ENCODE measurements around the gene RMRP.

Gene RMRP

GRCh38 chr9:35675204-35675603 is 17.4 kb upstream of the RMRP start:
- POLR2A ChIA-PET, result interaction anchor here (0.7 to 0.8 kb wide), 2 partner anchors 12 to 14 kb away, joined by 3 read pairs; no protein-coding TSS in a partner anchor
- TF ChIP-seq ZNF585B (tag by site-specific recombination; IDR thresholded peaks at IDR 0.05) (no peak), ZNF426 (tag by site-specific recombination; IDR thresholded peaks at IDR 0.05) (no peak), ZNF510 (tag by site-specific recombination; IDR thresholded peaks at IDR 0.05; ENCODE audit: insufficient replicate concordance) (no peak), ZNF777 (tag by site-specific recombination; IDR thresholded peaks at IDR 0.05; ENCODE audit: borderline replicate concordance) (no peak), ZNF548 (tag by site-specific recombination; IDR thresholded peaks at IDR 0.05) (no peak), ZNF48 (tag by site-specific recombination; IDR thresholded peaks at IDR 0.05) (no peak), ZFP41 (tag by site-specific recombination; IDR thresholded peaks at IDR 0.05; ENCODE audit: borderline replicate concordance) (no peak), ZNF335 (tag by site-specific recombination; conservative IDR thresholded peaks at IDR 0.05) (no peak), ZNF266 (tag by site-specific recombination; IDR thresholded peaks at IDR 0.05; ENCODE audit: low read depth) (no peak), ZNF132 (tag by site-specific recombination; IDR thresholded peaks at IDR 0.05; ENCODE audit: borderline replicate concordance) (no peak), ZSCAN23 (tag by site-specific recombination; IDR thresholded peaks at IDR 0.05) (no peak), ZBTB1 (tag by site-specific recombination; IDR thresholded peaks at IDR 0.05) (no peak)
- TF ChIP-seq, protein P1, sequence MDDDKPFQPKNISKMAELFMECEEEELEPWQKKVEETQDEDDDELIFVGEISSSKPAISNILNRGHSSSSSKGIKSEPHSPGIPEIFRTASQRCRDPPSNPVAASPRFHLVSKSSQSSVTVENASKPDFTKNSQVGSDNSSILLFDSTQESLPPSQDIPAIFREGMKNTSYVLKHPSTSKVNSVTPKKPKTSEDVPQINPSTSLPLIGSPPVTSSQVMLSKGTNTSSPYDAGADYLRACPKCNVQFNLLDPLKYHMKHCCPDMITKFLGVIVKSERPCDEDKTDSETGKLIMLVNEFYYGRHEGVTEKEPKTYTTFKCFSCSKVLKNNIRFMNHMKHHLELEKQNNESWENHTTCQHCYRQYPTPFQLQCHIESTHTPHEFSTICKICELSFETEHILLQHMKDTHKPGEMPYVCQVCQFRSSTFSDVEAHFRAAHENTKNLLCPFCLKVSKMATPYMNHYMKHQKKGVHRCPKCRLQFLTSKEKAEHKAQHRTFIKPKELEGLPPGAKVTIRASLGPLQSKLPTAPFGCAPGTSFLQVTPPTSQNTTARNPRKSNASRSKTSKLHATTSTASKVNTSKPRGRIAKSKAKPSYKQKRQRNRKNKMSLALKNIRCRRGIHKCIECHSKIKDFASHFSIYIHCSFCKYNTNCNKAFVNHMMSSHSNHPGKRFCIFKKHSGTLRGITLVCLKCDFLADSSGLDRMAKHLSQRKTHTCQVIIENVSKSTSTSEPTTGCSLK (tag by site-specific recombination; IDR thresholded peaks at IDR 0.05), result no peak
- Histone ChIP-seq H3K36me3 (ENCODE audit: control insufficient read depth in 2 of 2, insufficient read depth in 1 of 2, low read length in 2 of 2) (no peaks in the 10 kb centered on the region), H3K4me1 (ENCODE audit: control insufficient read depth, insufficient read depth, low read length) (no peaks in the 10 kb centered on the region), H3K4me3 (ENCODE audit: low read depth, low read length) (no peak overlapping the region), H3K9me3 (ENCODE audit: control insufficient read depth, insufficient read depth, low read depth, low read length) (no peaks in the 10 kb centered on the region), H3K27ac (ENCODE audit: extremely low read depth, low read depth, low read length) (no peak overlapping the region)
- CTCF ChIA-PET, result no interaction called here

DNA sequence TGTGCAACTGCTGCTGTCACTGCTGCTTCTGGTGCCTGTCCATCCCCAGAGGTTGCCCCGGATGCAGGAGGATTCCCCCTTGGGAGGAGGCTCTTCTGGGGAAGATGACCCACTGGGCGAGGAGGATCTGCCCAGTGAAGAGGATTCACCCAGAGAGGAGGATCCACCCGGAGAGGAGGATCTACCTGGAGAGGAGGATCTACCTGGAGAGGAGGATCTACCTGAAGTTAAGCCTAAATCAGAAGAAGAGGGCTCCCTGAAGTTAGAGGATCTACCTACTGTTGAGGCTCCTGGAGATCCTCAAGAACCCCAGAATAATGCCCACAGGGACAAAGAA is 16.2 kb upstream of the RMRP start:
- H3K4me3 ChIP-seq (ENCODE audit: low read depth, low read length), result no peak overlapping the region

More for the DNA sequence above, 16.2 kb upstream of the RMRP start:
- Histone ChIP-seq H3K4me1 (ENCODE audit: control insufficient read depth, insufficient read depth, low read length) (no peaks in the 10 kb centered on the region), H3K27ac (ENCODE audit: extremely low read depth, low read depth, low read length) (no peak overlapping the region), H3K9me3 (ENCODE audit: control insufficient read depth, insufficient read depth, low read depth, low read length) (no peaks in the 10 kb centered on the region), H3K36me3 (ENCODE audit: control insufficient read depth in 2 of 2, insufficient read depth in 1 of 2, low read length in 2 of 2) (no peaks in the 10 kb centered on the region)
- no peak for TF ChIP-seq ZBTB8A (tag by site-specific recombination; IDR thresholded peaks at IDR 0.05)
- TF ChIP-seq ZNF37A (tag by site-specific recombination; IDR thresholded peaks at IDR 0.05), result no peak
- TF ChIP-seq REST (tag by site-specific recombination; IDR thresholded peaks at IDR 0.05), result no peak
- TF ChIP-seq ZNF10 (tag by site-specific recombination; IDR thresholded peaks at IDR 0.05), result no peak
- TF ChIP-seq KLF1 (tag by site-specific recombination; IDR thresholded peaks at IDR 0.05), result no peak
- TF ChIP-seq ATF2 (tag by site-specific recombination; IDR thresholded peaks at IDR 0.05; ENCODE audit: low read depth), result no peak
- TF ChIP-seq ZNF701 (tag by site-specific recombination; IDR thresholded peaks at IDR 0.05), result no peak
- no peak for TF ChIP-seq ZNF560 (tag by site-specific recombination; IDR thresholded peaks at IDR 0.05; ENCODE audit: borderline replicate concordance)
- TF ChIP-seq ZNF626 (tag by site-specific recombination; IDR thresholded peaks at IDR 0.05), result no peak
- TF ChIP-seq ZNF169 (tag by site-specific recombination; IDR thresholded peaks at IDR 0.05), result no peak
- no peak for TF ChIP-seq KLF16 (tag by site-specific recombination; IDR thresholded peaks at IDR 0.05)
- TF ChIP-seq ZNF398 (tag by site-specific recombination; IDR thresholded peaks at IDR 0.05), result no peak
- TF ChIP-seq ZFHX2 (tag by site-specific recombination; conservative IDR thresholded peaks at IDR 0.05), result no peak
- TF ChIP-seq ZNF777 (tag by site-specific recombination; IDR thresholded peaks at IDR 0.05; ENCODE audit: borderline replicate concordance), result no peak
- ChIA-PET CTCF (interaction anchor here (0.6 to 1.1 kb wide), 3 partner anchors 22 to 557 kb away, joined by 3 to 4 read pairs (median 3); partner anchors contain the start of gene HINT2), POLR2A (no interaction called here)

All from HEK293 (cell line).